ENCODE results near the gene RNF26. TPM values are rescaled to one million over a fixed set of nuclear protein-coding genes. Genes with fewer than 3 reads are reported as not detected.

Gene RNF26
- total and polyA plus RNA-seq, 2 donors from 2014 or later = 18.2 to 23.5 TPM

DNA sequence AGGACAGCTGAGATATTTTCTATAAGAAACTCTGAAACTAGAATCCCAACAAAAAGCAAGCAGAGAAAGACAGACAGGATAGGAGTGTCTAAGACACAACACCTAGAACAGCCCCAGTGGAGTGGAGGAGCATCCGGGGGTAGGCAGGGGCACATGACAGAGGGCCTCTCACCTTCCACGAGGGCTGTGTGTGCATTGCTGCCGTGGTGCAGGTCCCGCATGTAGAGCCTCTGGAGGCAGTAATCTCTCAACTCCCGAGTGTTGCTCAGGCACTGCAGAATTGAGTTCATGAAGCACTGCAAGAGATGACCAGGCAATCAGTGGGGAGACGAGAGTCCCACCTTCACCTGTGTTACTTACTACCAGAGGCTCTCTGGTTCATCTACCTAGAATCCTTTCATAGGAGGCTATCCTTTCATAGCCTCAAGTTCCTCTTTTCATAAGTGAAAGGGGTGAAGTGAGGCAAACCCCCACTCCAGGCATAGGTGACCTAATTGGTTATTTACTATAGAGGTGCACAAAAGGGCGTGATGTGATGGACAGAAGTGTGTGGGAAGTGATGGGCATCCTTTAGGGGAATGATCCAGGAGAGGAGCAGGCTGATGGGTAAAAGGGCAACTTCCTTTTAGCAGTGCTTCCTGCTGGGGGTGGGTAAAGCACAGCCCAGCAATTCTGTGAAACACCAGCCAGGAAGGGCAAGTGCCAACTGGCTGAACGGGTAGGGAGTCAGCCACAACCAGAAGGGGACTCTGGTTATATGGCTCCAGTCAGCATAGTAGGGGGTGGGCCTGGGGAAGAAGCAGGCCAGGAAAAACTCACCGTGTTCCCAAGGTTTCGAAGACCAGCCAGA, 25.3 kb downstream of the RNF26 start:
- no peak for TF ChIP-seq CTCF (IDR thresholded peaks at IDR 0.05; ENCODE audit: borderline replicate concordance, extremely low read depth, insufficient read depth)
- intact Hi-C loops (cut with DNase I) = no loop called here
- peaks cover 0 to 32% (median 6%) of the 10 kb centered on the region in 3 donors for H3K4me1 ChIP-seq (ENCODE audit: control insufficient read depth in 2 of 3, insufficient read depth in 2 of 3, low read depth in 1 of 3, low read length in 3 of 3)

GRCh38 chr11:119361056-119361787, 26.9 kb downstream of the RNF26 start:
- peaks cover 0 to 33% (median 19%) of the 10 kb centered on the region in 3 donors for H3K36me3 ChIP-seq (ENCODE audit: control insufficient read depth in 2 of 3, insufficient read depth in 3 of 3, low read length in 3 of 3)
- H3K4me3 ChIP-seq (ENCODE audit: low read length in 3 of 3) = peak overlapping the region in 2 of 3 donors; percentile 81 to 87
- H3K27me3 ChIP-seq (ENCODE audit: control insufficient read depth, insufficient read depth, low read length) = no peaks in the 10 kb centered on the region
- peak overlapping the region; percentile 93 to 95 for H3K27ac ChIP-seq (ENCODE audit: low read depth in 2 of 2, low read length in 2 of 2)
- FAIRE-seq (no peak), DNase-seq (peak; percentile 86 to 94 (median 88))
- no peak for TF ChIP-seq CTCF (IDR thresholded peaks at IDR 0.05; ENCODE audit: borderline replicate concordance, extremely low read depth, insufficient read depth)
- intact Hi-C loops (cut with DNase I) = no loop called here
- H3K9ac ChIP-seq (ENCODE audit: low read length in 3 of 3) = peak overlapping the region in 2 of 3 donors; percentile 6 to 92
- H3K4me1 ChIP-seq (ENCODE audit: control insufficient read depth in 2 of 3, insufficient read depth in 2 of 3, low read depth in 1 of 3, low read length in 3 of 3) = peaks cover 0 to 39% (median 14%) of the 10 kb centered on the region in 3 donors
- H3K9me3 ChIP-seq (ENCODE audit: control insufficient read depth in 2 of 3, insufficient read depth in 1 of 3, low read length in 3 of 3) = no peaks in the 10 kb centered on the region

More for the DNA sequence above, 25.3 kb downstream of the RNF26 start:
- Histone ChIP-seq H3K27me3 (ENCODE audit: control insufficient read depth, insufficient read depth, low read length) (no peaks in the 10 kb centered on the region), H3K9me3 (ENCODE audit: control insufficient read depth in 2 of 3, insufficient read depth in 1 of 3, low read length in 3 of 3) (no peaks in the 10 kb centered on the region), H3K27ac (ENCODE audit: low read depth in 2 of 2, low read length in 2 of 2) (peak overlapping the region in 1 of 2 donors; percentile 37), H3K36me3 (ENCODE audit: control insufficient read depth in 2 of 3, insufficient read depth in 3 of 3, low read length in 3 of 3) (peaks cover 0 to 33% (median 19%) of the 10 kb centered on the region in 3 donors), H3K4me3 (ENCODE audit: low read length in 3 of 3) (peak overlapping the region in 1 of 3 donors; percentile 1), H3K9ac (ENCODE audit: low read length in 3 of 3) (peak overlapping the region in 2 of 3 donors; percentile 9 to 16)
- DNase-seq (peak in 1 of 5 donors; percentile 61), FAIRE-seq (no peak)

- TF ChIP-seq CTCF (IDR thresholded peaks at IDR 0.05; ENCODE audit: borderline replicate concordance, extremely low read depth, insufficient read depth) = no peak
- peak overlapping the region in 2 of 3 donors; percentile 81 to 87 for H3K4me3 ChIP-seq (ENCODE audit: low read length in 3 of 3)
- intact Hi-C loops (cut with DNase I) = no loop called here
- H3K4me1 ChIP-seq (ENCODE audit: control insufficient read depth in 2 of 3, insufficient read depth in 2 of 3, low read depth in 1 of 3, low read length in 3 of 3) = peaks cover 0 to 45% (median 23%) of the 10 kb centered on the region in 3 donors
- no peaks in the 10 kb centered on the region for H3K27me3 ChIP-seq (ENCODE audit: control insufficient read depth, insufficient read depth, low read length)
- FAIRE-seq = no peak
- peaks cover 0 to 33% (median 19%) of the 10 kb centered on the region in 3 donors for H3K36me3 ChIP-seq (ENCODE audit: control insufficient read depth in 2 of 3, insufficient read depth in 3 of 3, low read length in 3 of 3)
- peak overlapping the region; percentile 93 to 95 for H3K27ac ChIP-seq (ENCODE audit: low read depth in 2 of 2, low read length in 2 of 2)
- DNase-seq = peak in 1 of 5 donors; percentile 5
- H3K9me3 ChIP-seq (ENCODE audit: control insufficient read depth in 2 of 3, insufficient read depth in 1 of 3, low read length in 3 of 3) = no peaks in the 10 kb centered on the region
- H3K9ac ChIP-seq (ENCODE audit: low read length in 3 of 3) = peak overlapping the region in 2 of 3 donors; percentile 6 to 92
Measured at GRCh38 chr11:119361941-119362725, 27.8 kb downstream of the RNF26 start.
